ENCODE results near the gene PCSK4.
"Not testable (repeated sequence)": the region's sequence is repeated elsewhere in the genome, so short reads cannot be mapped to it uniquely, and the experiment has no call there.

The PCSK4 gene

DNA sequence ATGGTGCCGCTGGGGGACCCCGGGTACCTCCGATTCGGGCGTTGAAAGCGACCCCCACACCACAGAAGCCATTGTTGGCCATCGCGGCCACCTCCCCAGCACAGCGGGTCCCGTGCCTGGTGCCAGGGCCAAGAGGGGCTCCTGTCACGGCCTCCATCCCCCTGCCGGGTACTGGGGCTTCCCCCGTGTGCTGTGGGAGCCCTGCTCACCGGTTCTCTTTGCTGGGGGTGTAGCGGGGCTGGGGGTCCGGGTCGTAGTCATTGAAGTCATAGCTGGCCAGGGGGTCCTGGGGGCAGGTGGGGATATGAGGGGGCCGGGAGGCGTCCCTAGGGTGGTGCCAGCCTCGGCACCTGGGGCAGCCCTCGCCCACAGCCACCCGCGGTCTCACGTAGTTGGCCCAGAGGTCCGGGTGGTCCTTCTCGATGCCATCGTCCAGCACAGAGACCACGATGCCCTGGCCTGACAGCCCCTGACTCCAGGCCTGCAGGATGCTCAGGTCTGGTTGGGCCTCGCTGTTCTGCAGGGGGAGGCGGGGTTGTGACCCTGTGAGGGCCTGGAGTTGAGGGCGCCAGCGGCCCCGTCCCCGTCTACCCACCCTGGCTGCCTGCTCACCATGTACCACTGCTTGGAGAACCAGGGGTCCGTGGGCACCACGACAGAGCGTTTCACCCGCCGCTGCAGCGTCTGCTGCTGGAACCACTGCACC is 2.4 kb downstream of the PCSK4 start:
- DNase-seq (ENCODE audit: low read depth): no peak

GRCh38 chr19:1486720-1487575 is 3.2 kb downstream of the PCSK4 start:
- no peak for DNase-seq (ENCODE audit: low read depth)

- no peak for DNase-seq (ENCODE audit: low read depth)
These were observed 6.1 kb downstream of the PCSK4 start for GRCh38 chr19:1483979-1484428.

DNA sequence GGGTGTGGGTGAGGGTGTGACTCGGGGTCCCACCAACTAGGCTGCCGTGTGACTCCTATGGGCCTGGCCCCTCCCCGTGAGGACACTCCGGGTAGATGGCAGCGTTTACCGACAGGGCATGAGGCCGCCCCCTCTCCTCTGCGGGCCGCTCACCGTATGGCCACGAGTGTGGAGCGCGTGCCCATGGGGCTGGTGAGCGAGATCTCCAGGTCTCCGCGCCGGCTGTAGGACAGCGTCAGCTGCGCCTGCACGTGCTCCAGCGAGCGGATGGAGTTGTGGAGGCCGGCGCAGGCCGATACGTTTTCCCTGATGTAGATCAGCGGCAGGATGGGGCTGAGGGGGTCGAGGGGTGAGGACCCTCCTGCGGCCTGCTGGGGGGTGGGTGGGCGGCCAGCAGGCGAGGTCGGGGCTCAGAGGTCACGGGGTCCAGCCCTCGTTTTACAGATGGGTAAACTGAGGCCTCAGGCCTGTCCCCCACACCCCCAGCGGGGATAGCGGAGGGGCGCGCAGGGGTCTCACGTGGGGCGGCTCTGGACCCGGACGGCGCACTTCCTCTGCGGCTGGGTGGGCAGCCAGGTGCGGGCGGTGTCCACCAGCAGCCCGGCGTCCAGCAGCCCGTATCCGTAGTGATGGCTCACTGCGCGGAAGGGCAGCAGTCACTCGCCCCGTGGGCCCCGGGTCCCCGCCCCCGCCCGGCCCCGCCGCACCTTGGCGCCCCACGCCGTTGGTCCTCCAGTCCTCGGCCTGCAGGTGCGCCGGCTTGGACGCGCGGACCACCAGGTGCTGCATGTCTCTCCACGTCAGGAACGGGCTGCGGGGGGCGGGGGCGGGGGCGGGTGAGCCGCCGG is 6.8 kb downstream of the PCSK4 start:
- no peak for DNase-seq (ENCODE audit: low read depth)

- DNase-seq (ENCODE audit: low read depth): no peak
These were observed 7.6 kb downstream of the PCSK4 start for GRCh38 chr19:1482361-1483130.

DNA sequence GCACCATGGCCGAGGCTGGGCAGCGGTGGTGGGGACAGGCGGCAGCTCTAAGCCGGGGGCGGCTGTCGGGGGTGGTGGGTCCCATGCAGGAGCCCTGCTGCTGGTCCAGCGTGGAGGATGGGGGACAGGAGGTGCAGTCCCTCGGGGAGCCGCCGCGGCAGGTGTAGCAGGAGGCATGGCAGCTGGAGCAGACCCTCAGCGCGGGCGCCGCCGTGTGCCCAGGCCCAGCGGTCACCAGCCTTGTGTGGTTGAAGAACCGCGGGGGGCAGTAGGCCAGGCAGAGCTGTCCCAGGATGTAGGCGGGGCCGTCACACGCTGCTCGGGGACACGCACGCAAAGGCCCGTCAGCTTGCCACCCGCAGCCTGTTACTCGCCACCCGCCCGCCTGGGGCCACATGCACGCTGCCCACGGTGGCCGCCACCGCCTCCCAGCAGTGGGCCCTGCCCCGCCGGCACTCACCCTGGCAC is 8.2 kb downstream of the PCSK4 start:
- no peak for DNase-seq (ENCODE audit: low read depth)

DNA sequence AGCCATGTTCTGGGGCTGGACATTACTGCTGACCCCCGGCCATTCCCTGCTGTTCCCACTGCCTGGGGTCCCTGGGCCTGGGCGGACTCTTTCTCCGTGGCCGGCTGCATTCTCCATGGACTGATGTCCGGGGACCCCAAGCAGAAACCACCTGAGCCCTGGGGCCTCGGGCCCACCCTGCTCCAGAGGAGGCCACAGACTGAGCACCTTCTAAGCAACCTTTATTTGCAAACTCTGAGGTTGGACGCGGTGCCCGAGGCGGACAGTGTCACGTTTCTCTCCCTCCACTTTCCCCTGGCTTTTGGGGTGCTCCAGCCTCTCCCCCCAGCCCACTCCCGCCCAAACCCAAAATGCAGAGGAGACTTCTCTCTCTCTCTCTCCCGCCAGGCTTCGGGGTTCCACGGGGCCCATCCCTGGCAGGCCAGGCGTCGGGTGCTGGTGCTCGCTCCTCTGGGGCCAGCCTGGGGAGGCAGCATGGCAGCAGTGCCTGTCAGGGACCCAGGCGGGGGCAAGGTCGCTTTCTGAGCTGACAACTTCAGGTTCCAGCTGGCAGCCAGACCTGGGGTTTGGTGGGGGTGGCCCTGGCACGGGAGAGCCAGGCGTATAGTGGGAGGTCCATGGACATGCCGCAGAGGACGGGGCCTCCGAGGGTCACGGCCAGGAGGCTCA is 8.8 kb downstream of the PCSK4 start:
- no peak for DNase-seq (ENCODE audit: low read depth)

- peak; percentile 85 for DNase-seq (ENCODE audit: low read depth)
These were observed 11.0 kb downstream of the PCSK4 start, which contains the start of gene C19orf25 for GRCh38 chr19:1478934-1479707. TSS of gene C19orf25 (minus strand) at chr19:1479215. CDS start at chr19:1478903, 312 bp downstream.

GRCh38 chr19:1477056-1477455 is 13.1 kb downstream of the PCSK4 start:
- not testable (repeated sequence) for DNase-seq (ENCODE audit: low read depth)

- DNase-seq (ENCODE audit: low read depth): no peak
These were observed 14.3 kb downstream of the PCSK4 start for GRCh38 chr19:1475751-1476437.

DNA sequence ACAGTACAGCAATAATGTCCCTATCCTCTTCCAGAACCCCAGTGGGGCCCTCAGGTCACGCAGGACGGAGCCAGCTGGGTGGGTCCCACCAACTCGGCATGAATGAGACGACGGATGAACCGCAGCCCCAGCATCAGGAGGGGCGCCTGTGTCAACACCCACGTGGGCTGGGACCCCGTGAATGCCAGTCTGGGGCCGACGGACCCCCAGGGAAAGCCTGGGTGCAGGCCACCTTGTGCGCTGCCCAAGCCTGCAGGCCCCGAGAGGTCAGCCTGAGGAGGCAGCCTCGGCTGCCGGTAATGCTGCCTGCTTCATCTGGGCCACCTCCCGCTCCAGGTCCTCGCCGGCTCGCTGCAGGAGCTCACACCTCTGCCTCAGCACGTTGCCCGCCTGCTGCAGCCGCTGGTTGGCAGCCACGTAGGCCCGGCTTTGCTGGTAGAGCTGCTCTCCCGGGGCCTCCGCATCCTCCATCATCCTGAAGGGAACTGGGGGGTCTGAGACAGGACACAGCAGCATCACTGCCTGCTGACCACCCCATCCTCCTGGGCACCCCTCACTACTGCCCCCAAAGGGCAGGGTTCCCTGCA is 15.3 kb downstream of the PCSK4 start:
- no peak for DNase-seq (ENCODE audit: low read depth)

- no peak for DNase-seq (ENCODE audit: low read depth)
These were observed 16.0 kb downstream of the PCSK4 start for GRCh38 chr19:1474011-1474764.

DNA sequence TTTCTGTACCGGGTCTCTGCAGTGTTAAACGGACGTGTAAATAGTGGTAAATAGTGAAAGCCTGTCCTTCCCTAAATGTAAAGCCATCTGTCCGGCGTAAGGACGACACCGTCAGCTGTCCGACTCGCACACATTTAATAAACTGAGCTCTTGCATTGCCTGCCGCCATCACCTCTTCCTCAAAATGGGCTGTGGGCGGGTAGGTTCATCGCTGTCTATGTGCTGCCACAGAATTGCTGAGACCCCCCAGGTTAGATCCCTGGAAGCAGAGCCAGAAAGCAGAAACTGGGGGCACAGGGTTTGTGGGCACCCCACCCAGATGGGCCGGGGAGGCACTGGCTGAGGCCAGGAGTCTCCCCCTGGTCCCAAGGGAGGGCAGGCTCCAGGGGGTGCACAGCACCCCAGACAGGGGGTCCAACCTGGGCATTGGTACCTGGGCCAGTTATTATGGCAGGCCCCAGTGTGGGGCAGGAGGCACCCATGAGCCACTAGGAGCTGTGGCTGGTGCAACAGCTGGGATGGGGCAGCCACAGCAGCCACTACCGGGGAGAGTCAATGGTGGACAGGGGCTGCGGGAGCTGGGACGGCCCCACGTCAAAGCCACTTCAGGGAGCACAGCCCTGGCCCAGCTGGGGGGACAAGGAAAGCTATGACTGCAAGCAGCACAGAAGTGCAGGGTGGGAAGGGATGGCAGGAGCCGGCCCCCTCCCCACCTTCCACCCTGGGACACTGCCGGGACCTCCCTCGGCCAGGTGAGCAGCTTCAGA is 16.9 kb downstream of the PCSK4 start:
- DNase-seq (ENCODE audit: low read depth): no peak

DNA sequence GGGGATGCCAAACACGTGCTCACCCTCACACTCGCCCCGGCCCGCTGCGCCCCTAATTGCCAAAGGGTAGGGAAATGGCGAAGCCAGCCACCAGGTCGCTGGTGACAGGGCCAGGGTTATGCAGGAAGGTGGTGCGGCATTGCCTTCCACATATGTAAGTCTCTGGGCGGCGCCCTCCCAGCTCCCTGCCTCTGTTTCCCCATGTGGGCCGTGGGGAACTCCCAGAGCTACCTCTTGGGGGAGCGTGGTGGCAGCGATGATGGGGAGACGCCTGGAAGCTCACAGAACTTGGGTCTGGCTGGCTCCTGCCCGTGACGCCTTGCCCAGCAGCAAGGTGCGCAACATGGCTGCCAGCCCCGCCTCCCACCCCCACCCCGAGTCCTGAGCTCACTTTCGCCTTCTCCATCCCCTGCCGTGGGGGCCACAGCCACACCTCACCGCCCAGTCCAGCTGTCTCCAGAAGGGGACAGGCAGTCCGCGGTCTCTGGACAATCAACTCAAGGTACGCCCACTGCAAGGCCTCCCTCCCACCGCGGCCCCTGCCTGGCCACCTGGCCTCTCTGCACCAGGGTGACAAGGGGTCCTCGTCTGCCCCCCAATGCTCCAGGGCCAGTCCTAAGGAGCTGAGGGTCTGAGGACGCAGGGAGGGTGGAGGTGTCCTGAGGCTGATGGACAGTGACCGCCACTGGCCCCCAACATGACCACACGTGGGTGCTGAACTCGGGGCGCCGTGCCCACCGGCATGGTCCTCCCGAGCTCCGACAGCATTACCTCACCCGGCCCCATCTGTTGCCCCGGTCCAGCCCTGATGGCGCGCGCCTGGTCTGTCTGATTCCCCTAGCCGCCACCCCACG is 17.7 kb downstream of the PCSK4 start:
- no peak for DNase-seq (ENCODE audit: low read depth)

- no peak for DNase-seq (ENCODE audit: low read depth)
These were observed 18.5 kb downstream of the PCSK4 start for GRCh38 chr19:1471515-1472160.

DNA sequence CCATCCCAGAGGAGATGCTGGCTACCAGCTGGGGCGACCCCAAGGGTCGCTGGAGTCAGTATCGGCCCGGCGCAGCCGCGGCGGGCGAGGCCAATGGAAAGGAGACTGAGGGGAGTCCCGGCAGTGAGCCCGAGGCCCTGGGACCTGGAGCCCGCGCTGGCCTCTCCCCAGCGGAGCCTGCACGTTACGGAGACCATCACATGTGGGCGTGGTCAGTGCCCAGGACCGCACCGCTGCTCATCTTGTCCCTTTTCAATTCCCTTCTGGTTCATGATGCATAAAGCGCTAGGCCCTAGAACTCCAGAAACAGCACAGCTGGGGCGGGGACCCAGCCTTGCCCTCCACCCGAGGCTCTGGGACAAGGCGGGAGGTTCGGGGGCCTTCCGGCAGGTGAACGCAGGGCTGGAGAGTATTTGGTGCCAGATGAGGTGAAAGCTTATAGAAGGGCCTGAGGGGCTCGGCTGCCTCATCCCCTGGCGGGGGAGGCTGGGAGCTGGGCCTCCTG is 19.1 kb downstream of the PCSK4 start:
- DNase-seq (ENCODE audit: low read depth): no peak
